Measurements from ENCODE around the gene DRICH1.
"Not testable (repeated sequence)": the region's sequence is repeated elsewhere in the genome, so short reads cannot be mapped to it uniquely, and the experiment has no call there.

DRICH1 gene, protein sequence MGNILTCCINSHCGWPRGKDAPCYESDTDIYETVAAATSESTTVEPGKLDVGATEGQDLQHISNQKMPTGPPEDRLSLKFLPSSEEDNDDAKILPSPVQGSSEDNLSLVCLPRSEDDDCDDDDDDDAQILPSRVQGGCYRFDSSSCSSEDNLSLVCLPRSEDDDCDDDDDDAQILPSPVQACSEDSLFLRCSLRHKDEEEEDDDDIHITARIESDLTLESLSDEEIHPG

DNA sequence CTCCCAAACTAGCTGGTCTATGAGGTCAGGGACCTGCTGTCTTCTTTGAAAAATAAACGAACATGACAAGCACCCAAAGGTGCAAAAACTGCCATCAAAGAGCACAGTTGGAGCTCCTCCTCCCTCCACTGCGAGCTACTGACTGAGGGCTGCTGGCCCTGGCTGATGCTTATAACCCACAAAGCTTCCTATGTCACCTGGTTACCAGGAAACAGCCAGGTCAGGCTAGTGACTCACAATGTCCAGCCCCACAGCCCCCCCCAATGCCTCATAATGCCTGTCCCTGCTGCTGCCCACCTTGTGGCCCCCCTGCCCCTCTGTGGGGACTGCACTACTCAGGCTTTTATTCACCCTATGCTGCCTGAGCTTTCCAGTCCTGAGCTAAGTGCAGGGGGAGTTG is at the start of gene DRICH1:
TSS of gene DRICH1 (minus strand) at position 144 of the 400 bp plus-strand sequence. CDS start 298 bp downstream, outside the sequence.
- no peak for DNase-seq (ENCODE audit: low spot score)

DNA sequence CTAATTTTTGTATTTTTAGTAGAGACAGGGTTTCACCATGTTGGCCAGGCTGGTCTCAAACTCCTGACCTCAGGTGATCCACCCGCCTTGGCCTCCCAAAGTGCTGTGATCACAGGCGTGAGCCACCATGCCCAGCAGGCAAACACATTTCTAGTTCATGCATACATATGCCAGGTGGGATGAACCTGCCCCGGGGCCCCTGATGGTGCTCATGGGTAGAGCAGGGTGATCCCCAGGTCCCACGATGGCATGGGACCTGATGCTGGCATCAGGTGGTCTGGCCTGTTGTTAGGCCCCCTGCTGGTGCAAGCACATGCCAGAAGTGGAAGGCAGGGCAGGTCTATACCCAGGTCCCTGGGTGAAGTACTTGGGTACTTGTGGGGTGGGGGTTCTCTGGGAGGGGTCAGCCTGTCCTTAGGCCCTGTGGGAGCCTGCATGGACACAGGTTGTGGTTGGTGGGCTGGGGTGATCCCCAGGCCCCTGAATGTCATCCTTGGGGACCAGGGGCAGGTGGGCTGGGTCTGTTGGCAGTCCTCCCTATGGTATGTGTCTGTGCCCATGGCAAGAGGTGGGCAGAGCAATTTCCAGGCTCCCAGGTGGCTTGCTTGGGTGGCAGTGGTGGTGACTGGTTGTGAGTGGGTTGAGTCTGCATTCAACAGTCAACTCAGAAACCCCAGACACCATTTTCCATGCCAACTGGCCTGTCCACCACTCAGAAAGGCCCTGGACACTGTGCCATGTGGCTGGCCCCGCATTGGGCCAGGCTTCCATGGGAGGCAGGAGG is 49.1 kb upstream of the DRICH1 start:
- no peak for DNase-seq (ENCODE audit: low spot score)

DNA sequence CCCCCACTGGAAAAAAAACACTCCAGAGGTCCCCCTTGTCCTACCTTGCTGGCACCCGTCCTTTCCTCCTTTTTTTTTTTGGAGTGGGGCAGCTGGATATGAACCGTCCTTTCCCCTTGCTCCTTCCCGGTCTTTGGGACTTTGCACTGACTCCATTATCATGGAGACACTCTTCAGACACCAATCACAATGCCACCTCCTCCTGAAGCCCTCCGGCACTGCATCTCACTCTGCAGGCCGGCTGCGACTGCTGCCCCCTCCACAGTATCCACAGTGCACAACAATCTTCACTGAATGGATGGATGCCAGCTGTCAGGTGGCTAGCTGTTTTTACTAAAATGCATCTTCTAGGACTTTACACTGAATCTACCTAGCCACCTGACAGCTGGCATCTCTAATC is 46.0 kb upstream of the DRICH1 start:
- DNase-seq (ENCODE audit: low spot score), result no peak

DNA sequence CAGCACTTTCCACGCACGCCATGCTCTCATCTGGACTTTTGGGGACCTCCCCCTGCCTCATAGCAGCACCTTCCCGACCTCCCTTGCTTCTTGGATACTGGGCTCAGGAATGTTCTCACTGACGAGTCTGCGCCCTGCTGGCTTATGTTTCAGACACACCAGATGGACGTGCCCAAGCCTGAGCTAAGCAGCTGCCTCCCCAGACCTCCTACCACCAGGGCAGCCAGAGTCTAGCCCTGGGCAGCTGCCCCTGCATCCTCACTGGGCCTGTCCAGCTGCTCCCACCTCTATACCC is 45.5 kb upstream of the DRICH1 start:
- no peak for DNase-seq (ENCODE audit: low spot score)

DNA sequence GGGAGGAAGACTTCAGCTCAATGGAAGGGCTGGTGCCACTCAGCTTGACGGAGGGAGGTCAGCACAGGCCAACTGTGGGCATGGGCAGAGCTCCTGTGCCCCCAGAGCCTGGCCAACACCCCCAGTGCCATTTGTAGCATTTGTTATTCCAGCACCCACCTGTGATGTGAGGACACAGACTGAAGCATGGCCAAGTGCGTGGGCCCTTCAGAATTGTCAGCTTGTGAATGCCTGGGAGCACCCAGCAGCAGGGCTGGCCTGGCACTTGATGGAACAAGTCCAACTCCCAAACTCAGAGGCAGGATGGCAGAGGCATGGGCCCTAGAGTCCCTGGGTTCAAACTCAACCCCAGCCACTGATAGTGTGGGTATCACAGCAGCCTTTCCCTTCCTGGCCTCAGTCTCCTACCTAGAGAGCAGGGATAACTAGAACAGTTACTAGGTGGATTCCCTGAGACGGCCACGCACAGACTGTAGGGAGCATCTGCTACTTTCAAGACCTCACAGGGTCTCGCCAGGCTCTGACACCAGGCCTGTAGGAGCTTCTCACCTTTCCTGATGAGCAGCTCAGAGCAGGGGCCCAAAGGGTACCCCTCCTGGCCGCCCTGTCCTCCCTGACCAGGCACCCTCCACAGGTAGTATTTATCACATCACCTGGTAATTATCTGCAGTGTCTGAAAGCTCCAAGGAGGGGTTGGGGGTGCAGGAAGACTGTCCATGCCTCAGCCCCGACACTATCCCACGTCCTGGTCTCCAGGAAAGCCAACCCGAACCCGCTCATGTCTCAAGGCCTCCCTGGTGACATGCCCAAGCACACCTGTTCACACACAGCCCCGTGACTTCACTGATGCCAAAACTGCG is 45.0 kb upstream of the DRICH1 start:
- not testable (repeated sequence) for DNase-seq (ENCODE audit: low spot score)

DNA sequence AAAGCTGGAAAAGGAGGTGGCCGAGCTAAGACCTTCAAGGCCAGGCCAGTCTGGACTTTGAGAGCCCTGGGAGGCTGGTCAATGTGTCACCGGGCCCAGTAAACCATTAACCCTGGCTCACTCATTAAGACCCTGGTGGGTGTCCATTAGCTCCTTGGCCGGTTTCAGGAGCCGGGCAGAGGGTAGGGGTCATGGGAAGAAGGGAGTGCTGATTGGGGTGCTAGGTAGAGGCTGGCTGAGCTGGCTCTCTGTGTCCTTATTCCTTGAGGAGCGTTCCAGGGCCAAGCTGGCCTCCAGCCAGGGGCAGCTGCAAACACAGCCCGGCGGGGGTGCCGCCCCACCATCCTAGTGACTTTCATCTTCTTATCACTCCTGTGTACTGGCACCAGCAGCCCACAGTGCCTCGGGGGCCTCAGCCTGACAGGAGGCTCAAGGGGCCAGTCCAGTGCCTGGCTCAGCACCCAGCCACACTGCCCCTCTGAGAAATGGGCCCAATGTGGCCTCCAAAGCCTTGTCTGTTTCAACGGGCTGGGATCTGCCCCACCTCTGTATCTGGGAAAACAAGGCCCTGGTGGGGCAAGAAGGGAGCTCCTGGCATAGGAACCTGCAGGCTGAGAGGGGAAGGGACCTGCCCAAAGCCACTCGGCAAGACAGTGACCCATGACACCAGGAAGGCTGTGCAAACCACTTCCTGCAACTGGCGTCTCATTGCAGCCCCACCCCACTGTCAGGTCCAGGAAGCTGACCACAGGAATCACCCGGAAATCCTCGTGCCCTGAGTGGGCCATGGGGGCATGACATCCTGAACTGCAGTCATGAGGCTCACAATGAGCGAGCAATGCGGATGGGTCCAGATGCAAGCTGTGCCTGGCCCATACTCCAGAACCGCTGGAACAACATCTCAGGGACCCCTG is 43.6 kb upstream of the DRICH1 start:
- DNase-seq (ENCODE audit: low spot score), result no peak

DNA sequence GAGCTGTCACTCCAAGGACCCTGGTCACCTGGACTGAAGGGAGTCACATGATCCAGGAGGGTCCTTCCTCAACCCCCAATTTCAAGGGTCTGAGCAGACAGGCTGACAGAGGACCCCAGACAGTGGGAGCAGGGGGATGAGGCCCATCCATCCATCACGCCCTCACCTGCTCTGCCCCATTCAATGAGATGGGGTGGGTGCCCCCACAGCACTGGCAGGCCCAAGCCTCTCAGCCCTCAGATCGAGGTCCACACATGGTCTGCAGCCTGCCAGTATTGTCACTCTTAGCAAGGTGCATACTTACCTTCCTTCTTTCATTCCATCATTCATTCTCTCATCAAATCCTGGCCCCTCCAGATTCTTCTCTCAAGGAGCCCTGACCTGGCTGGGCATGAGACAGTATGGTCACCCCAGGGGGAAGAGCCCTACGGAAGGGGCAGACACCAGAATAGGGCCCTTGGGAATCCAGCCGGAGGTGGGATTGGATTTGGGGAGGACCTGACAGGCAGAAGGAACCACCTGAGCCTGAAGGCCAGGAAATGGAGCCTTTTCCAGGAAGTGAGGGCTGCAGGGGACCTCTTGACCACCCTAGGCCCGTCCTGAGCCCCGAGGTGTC is 42.9 kb upstream of the DRICH1 start:
- not testable (repeated sequence) for DNase-seq (ENCODE audit: low spot score)

DNA sequence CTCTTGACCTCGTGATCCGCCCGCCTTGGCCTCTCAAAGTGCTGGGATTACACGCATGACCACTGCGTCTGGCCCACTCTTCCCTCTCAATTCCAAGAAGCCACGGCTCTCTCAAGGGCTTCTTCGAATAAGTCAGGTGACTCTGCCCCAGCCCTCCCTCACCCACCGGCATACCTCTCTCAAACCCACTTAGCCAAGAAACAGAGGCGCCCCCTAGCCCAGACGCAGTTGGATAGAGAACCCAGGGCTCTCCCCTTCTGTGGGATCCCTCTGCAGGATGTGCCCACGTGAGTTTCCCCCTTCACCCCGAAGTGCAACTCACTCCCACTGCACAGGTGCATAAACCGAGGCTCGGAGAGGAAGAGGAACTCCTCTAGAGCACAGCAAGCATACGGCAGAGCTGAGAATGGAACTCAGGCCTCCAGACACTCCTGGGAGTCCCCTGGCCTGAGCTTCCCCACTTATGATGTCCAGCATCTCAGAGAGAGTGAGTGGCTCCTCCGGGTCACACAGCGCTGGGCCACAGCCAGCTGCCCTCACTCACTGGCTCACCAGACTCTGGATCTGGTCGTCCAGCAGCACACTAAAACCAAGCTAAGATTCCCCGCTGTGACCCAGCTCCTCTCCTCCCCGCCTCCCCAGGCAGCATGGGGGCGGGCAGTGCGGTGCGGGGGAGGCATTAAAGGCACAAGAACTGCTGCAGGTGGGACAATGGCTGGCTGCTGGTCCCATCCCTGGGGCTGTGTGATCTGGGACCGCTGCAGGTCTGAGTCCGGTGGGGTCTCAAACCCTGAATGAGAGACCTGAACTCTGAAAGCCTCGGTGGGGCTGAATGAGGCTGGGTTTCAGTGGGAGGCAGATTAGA is 41.9 kb upstream of the DRICH1 start:
- no peak for DNase-seq (ENCODE audit: low spot score)

DNA sequence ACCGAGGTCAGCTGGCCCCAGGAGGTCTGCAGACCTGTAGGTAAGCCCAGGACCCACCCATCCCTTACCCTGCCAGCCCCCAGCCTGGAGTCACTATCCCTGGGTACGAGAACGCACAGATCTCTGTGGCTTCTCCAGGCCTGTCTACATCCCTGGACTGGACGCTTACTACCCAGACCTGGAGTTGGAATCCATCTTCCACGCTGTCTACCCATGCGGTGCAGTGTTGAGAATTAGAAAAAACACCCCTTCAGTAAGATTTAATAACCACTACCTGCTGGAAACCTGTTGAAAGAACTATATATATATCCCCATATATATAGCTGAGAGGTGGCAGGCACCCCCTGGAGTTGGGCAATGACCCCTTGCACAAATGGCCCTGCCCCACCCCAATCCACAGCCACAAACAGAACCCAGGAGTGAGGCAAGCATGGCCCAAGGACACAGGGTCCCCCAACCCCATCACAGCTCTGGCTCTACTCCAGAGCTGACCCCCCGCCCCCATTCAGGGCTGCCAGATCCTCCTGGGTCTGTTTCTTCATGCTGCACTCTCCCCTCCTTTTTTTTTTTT is 41.0 kb upstream of the DRICH1 start:
- DNase-seq (ENCODE audit: low spot score), result no peak

DNA sequence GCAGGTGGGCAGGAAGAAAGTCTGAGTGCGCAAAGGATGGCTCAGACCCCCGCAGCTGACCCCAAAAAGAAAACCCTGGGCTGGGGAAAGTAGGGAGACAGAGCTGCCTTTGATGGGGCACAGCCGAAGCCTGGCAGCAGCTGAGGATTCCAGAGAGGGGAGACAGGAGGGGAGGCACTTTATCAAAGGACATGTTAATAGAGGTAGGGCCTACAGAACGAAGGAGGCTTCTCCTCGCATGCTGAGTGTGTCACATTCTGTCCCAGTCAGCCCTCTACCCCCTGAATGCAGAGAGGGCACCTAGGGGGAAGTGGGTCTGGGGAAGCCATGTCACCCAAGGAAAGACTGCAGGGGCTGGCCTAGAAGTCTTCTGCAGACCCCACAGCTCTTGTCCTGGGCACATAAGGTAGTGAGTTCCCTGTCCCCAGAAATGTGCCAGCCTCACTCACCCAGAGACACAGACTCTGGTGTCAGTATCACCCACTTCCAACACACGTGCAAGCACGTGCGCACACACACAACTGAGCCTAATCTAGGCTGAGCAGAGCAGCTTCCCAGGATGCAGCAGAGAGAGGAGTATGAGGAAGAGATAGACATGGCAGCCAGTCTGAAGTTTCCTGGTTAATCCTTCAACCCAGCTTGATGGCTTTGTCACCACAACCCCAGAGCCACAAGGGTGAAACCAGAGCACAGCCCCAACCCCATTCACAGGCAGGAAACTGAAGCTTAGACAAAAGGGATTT is 40.4 kb upstream of the DRICH1 start:
- DNase-seq (ENCODE audit: low spot score), result not testable (repeated sequence)

DNA sequence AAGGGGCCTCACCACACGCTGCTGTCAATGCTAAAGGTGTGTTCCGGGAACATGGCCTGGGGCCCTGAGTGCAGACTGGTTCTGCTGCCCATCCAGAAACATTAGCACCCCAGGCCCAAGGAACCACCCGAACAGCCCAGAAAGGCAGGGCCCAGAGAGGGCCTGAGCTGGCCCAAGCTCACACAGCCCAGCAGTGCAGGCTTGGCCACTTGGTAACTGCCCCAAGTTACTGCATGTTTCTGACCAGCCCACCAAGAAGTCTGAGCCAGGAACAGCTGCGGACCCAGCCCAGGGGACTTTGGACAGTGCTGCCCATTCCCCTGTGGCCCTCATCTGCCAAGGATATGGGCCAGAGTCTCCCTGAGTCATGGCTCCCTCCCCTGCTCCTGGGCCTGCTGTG is 39.3 kb upstream of the DRICH1 start:
- DNase-seq (ENCODE audit: low spot score), result not testable (repeated sequence)

DNA sequence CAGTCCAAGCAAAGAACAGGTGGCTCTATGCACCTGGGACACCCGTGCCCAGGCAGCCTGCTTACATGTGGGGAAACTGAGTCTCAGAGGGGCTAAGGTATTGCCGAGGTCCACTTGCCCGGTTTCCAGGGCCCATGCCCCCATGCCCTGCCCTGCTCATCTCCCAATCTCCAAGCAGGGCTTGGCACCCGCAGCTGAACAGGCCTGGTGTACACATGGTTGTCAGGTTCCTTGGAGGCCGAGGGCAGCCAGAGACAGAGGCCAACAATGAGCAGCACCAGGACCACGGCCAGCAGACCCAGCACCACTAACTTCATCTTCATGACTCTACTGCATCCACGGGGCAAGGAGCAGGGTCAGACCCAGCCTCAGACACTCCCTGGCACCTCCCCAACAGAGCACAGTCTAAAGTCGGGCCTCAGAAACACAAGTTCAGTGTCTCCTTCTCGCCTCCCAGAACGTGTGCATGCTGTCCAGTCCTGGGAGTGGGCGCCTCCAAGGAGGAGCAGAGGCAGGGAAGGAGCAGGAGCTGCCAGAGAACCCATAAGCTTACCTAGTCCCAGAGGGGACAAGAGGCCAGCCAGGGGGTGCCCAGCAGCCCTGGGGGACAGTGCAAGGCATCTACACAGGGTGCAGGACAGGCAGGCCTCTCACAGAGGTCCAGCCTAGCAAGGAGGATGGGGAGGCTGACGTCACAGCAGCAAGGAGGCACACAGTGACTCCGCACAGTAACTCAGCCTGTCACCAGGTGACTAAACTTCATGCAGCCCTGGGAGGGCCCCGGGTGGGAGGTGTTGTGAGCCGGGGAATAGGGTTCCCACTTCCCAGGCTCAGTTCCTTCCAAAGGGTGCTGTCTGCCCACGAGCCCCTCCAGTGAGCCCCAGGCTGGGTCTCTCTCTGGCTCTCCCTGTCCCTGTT is 38.5 kb upstream of the DRICH1 start:
- DNase-seq (ENCODE audit: low spot score), result no peak

DNA sequence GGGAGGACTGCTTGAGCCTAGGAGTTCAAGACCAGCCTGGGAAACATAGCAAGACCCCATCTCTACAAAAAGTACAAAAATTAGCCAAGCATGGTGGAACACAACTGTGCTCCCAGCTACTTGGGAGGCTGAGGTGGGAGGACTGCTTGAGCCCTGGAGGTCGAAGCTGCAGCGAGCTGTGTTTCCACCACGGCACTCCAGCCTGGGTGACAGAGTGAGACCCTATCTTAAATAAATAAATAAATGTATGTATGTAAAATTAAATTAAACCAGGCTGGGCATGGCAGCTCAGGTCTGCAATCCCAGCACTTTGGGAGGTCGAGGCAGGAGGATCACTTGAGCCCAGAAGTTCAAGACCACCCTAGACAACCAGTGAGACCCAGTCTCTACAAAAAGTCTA is 28.3 kb upstream of the DRICH1 start:
- DNase-seq (ENCODE audit: low spot score), result not testable (repeated sequence)

DNA sequence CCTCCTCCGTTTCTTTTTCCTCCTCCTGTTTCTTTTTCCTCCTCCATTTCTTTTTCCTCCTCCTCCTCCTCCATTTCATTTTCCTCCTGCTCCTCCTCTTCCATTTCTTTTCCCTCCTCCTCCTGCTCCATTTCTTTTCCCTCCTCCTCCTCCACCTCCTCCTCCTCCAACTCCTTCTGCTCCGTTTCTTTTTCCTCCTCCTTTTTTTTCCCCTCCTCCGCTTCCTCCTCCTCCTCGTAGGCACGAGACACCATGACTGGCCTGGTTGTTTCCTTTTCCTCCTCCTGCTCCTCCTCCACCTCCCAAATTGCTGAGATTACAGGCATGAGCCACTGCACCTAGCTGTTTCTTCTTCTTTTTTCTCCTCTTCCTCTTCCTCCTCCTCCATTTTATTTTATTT is 25.6 kb upstream of the DRICH1 start:
- DNase-seq (ENCODE audit: low spot score), result no peak

DNA sequence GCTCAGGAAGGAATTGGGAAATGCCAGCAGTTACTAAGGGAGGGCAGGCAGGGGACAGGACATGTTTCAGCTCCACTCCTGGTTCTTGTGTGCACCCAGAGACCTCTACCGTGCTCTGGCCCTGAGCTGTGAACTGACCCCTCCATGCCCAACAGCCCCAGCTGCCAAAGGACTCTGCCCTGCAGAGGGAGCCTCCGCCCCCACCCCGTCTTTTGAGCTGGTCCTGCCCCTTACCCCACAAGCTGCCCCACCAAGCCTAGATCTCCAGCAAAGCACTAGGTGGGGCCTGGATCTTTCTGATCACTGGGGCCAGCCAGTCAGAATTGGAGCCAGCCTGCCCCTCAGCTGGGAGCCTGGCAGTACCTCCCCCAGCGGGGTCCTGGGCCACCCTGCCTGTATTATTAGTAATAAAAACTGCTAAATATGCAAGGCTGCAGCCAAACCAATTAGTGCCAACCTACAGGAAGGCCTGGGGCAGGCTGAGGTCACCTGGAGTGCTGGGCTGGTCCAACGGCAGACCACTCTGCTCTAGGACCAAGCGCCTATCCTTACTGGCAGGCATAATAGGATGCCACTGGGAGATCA is 23.9 kb upstream of the DRICH1 start:
- DNase-seq (ENCODE audit: low spot score), result no peak

DNA sequence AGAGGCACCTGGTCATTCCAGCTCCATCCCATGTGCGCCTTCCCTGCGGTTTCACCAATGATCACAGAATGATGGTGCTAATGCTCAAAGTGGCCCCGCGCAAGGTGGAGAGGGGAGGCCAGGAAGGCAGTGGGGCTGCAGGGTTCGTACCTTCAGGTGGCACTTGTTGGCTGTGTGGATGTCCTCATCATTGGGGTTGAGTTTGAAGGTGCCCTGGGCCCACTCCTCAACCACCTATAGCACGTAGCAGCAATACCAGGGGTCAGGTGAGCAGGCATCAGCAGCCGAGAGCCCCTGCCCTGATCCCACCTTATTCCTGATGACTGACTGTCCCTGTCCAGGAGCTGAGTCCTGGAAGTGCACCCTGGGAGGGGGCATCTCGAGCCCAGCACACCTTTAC is 20.6 kb upstream of the DRICH1 start:
- DNase-seq (ENCODE audit: low spot score), result no peak

DNA sequence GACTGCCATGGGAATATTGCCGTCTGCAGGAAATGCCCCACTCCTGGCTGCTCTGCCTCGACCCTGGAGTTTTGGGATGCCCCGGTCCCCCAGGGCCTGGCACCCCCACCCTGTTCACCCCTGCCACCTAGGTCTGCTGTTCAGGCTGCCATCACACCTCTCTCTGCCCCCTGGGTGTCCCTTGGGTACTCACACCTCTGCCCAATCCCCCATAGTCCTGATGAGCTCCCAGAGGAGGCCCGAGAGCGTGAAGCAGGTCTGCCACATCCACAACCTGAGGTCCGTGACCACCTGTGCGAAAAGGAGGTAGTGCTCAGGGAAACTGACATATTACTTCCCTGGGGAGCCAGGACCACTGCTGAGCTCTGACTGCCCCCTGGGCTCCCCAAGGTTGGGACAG is 20.2 kb upstream of the DRICH1 start:
- no peak for DNase-seq (ENCODE audit: low spot score)

DNA sequence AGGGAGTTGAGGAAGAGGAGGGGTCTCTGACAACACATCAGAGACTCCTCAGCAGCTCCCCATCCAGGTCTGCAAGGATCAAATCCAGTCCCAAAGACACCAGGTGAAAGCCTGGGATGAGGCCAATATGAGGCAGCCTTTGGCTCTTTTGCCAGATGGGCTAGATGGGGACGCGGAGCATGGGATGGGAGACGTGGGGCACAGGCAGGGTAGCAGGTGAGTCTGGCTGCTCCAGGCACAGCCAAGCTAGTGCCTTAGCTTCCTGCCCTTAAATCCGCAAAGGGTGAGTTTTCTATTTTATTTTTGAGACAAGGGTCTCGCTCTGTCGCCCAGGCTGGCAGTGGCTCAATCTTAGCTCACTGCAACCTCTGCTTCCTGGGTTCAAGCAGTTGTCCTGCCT is 19.6 kb upstream of the DRICH1 start:
- no peak for DNase-seq (ENCODE audit: low spot score)

Data from CD4-positive, alpha-beta T cell treated with Interleukin-2 at 100 ng/mL for 4 hours (primary cell).